GM23338 (cell line): ENCODE measurements around the gene LINGO4. TPM values are rescaled to one million over a fixed set of nuclear protein-coding genes. Genes with fewer than 3 reads are reported as not detected.
A peak's percentile ranks its signal among the peaks of the same experiment; 100 is the strongest.

ENCODE experiments used
- ATAC-seq: fragments of 200-7000 bp; cut with Tn5 transposase; 3 replicates; pipeline ENCODE4 v1.9.1; 2020
- DNase-seq: peaks from one replicate; pipeline ENCODE4 v3.0.0-alpha.2; 2015; ENCODE audit warnings: low spot score
- H2AFZ ChIP-seq: fragments of 200-600 bp; sonication (generic); 2 replicates; pipeline ENCODE4 v1.8.0; 2016; ENCODE audit warnings: antibody characterized with exemption, mild to moderate bottlenecking, moderate library complexity
- H3F3A ChIP-seq: fragments of 200-600 bp; sonication (generic); replicated peaks from 2 replicates; pipeline ENCODE4 v1.8.0; 2017; ENCODE audit warnings: antibody characterized with exemption, mixed run types, low read depth
- H3K27ac ChIP-seq: fragments of 200-600 bp; sonication (generic); 2 replicates; pipeline ENCODE4 v1.6.1; 2016; ENCODE audit warnings: low read depth
- H3K27me3 ChIP-seq: fragments of 200-600 bp; sonication (generic); 2 replicates; pipeline ENCODE4 v1.8.0; 2016; ENCODE audit warnings: mild to moderate bottlenecking, mixed run types, moderate library complexity; ENCODE audit not compliant: insufficient read depth
- H3K36me3 ChIP-seq: fragments of 200-600 bp; sonication (generic); 2 replicates; pipeline ENCODE4 v1.8.0; 2016; ENCODE audit warnings: mild to moderate bottlenecking; ENCODE audit not compliant: insufficient read depth
- H3K4me1 ChIP-seq: fragments of 200-600 bp; sonication (generic); 2 replicates; pipeline ENCODE4 v1.8.0; 2016; ENCODE audit warnings: mild to moderate bottlenecking, moderate library complexity; ENCODE audit not compliant: insufficient read depth
- H3K4me2 ChIP-seq: fragments of 200-600 bp; sonication (generic); 2 replicates; pipeline ENCODE4 v1.7.1; 2017; ENCODE audit warnings: mixed run types
- H3K4me3 ChIP-seq: fragments of 200-600 bp; sonication (generic); 2 replicates; pipeline ENCODE4 v1.6.1; 2016; ENCODE audit warnings: mixed run types
- H3K79me2 ChIP-seq: fragments of 200-600 bp; sonication (generic); replicated peaks from 2 replicates; pipeline ENCODE4 v1.8.0; 2017; ENCODE audit warnings: mild to moderate bottlenecking; ENCODE audit not compliant: insufficient read depth
- H3K9me2 ChIP-seq: fragments of 200-600 bp; sonication (generic); 2 replicates; pipeline ENCODE4 v1.8.0; 2017; ENCODE audit not compliant: insufficient read depth
- H4K20me1 ChIP-seq: fragments of 200-600 bp; sonication (generic); replicated peaks from 2 replicates; pipeline ENCODE4 v1.8.0; 2017; ENCODE audit warnings: mild to moderate bottlenecking; ENCODE audit not compliant: insufficient read depth
- H3K27ac Mint-ChIP-seq: 2 replicates; pipeline ENCODE4 v1.8.0; 2020; ENCODE audit warnings: inconsistent platforms, mild to moderate bottlenecking, moderate library complexity, mixed read lengths
- H3K27me3 Mint-ChIP-seq: 3 replicates; pipeline ENCODE4 v1.8.0; 2022; ENCODE audit warnings: low read depth, mild to moderate bottlenecking, moderate library complexity, mixed read lengths, inconsistent platforms; ENCODE audit not compliant: insufficient read depth, poor library complexity
- H3K36me3 Mint-ChIP-seq: 3 replicates; pipeline ENCODE4 v1.8.0; 2021; ENCODE audit warnings: low read depth, mild to moderate bottlenecking, inconsistent platforms, moderate library complexity, mixed read lengths
- H3K4me1 Mint-ChIP-seq: 3 replicates; pipeline ENCODE4 v1.8.0; 2020; ENCODE audit warnings: mild to moderate bottlenecking, inconsistent platforms, mixed read lengths
- H3K4me3 Mint-ChIP-seq: 3 replicates; pipeline ENCODE4 v1.8.0; 2021; ENCODE audit warnings: moderate library complexity, mild to moderate bottlenecking, inconsistent platforms, mixed read lengths
- H3K9me3 Mint-ChIP-seq: 3 replicates; pipeline ENCODE4 v1.8.0; 2020; ENCODE audit warnings: moderate library complexity, mild to moderate bottlenecking, inconsistent platforms, mixed read lengths
- CREB1 ChIP-seq: fragments of 250-450 bp; sonication (Bioruptor Pico); IDR thresholded peaks from 2 replicates; pipeline ENCODE4 v1.5.0; 2020; ENCODE audit warnings: low read depth, mild to moderate bottlenecking, moderate library complexity
- EZH2 ChIP-seq: fragments of 200-600 bp; sonication (generic); IDR thresholded peaks from one replicate; pipeline ENCODE4 v1.8.0; 2017; ENCODE audit warnings: antibody characterized with exemption, mild to moderate bottlenecking, low read depth; ENCODE audit not compliant: unreplicated experiment
- EZH2phosphoT487 ChIP-seq: fragments of 200-600 bp; sonication (generic); IDR thresholded peaks from one replicate; pipeline ENCODE4 v1.8.1; 2018; ENCODE audit warnings: antibody characterized with exemption; ENCODE audit not compliant: unreplicated experiment
- JUNB ChIP-seq: IDR thresholded peaks from one replicate; pipeline ENCODE4 v1.6.1; 2016; ENCODE audit warnings: antibody characterized with exemption; ENCODE audit not compliant: unreplicated experiment
- NANOG ChIP-seq: IDR thresholded peaks from 2 replicates; pipeline ENCODE4 v1.6.1; 2016; ENCODE audit warnings: antibody characterized with exemption, borderline replicate concordance
- POLR2AphosphoS5 ChIP-seq: IDR thresholded peaks from 2 replicates; pipeline ENCODE4 v1.6.1; 2016; ENCODE audit warnings: antibody characterized with exemption, low read depth
- STAT1 ChIP-seq: IDR thresholded peaks from one replicate; pipeline ENCODE4 v1.6.1; 2016; ENCODE audit warnings: antibody characterized with exemption; ENCODE audit not compliant: unreplicated experiment
- ZNF114 ChIP-seq: fragments of 250-450 bp; sonication (Bioruptor Pico); IDR thresholded peaks from 2 replicates; pipeline ENCODE4 v1.5.0; 2020; ENCODE audit warnings: mild to moderate bottlenecking, moderate library complexity
- ZNF331 ChIP-seq: fragments of 250-450 bp; sonication (Bioruptor Pico); IDR thresholded peaks from 2 replicates; pipeline ENCODE4 v1.5.0; 2020; ENCODE audit warnings: low read depth, mild to moderate bottlenecking, moderate library complexity
- polyA plus RNA-seq: library from polyadenylated mRNA; unstranded; fragments of >200 nt; fragmentation: Nextera tagmentation; extraction: Ambion mirVana; gene quantifications from 2 replicates; pipeline ENCODE4 v1.2.1, GENCODE V29; 2016
- total RNA-seq: library from RNA; depleted of rRNA; stranded (reverse); fragments of >200 nt; shearing (Covaris generic); gene quantifications from 2 replicates; pipeline ENCODE4 v1.2.3, GENCODE V29; 2014
- TF ChIP-seq, protein P1 (sequence below): fragments of 250-450 bp; sonication (Bioruptor Pico); IDR thresholded peaks from 2 replicates; pipeline ENCODE4 v1.5.0; 2020; ENCODE audit warnings: mild to moderate bottlenecking, moderate library complexity
- TF ChIP-seq, protein P2 (sequence below), 2 experiments: fragments of 200-600 bp in 1 of 2; sonication (generic) in 1 of 2; conservative IDR thresholded peaks; 2 replicates each; pipeline versions ENCODE4 v1.5.1 to v1.6.1; 2016 to 2017; ENCODE audit warnings: antibody characterized with exemption in 2 of 2, low read depth in 2 of 2, mild to moderate bottlenecking in 2 of 2, moderate library complexity in 1 of 2
- TF ChIP-seq, protein P3 (sequence below): IDR thresholded peaks from one replicate; pipeline ENCODE4 v1.6.1; 2018; ENCODE audit warnings: antibody characterized with exemption; ENCODE audit not compliant: unreplicated experiment
- TF ChIP-seq, protein P4 (sequence below): IDR thresholded peaks from 2 replicates; pipeline ENCODE4 v1.6.1; 2016; ENCODE audit warnings: antibody characterized with exemption

LINGO4 gene
- total and polyA plus RNA-seq, 2 experiments from 2014 or later = not detected

DNA sequence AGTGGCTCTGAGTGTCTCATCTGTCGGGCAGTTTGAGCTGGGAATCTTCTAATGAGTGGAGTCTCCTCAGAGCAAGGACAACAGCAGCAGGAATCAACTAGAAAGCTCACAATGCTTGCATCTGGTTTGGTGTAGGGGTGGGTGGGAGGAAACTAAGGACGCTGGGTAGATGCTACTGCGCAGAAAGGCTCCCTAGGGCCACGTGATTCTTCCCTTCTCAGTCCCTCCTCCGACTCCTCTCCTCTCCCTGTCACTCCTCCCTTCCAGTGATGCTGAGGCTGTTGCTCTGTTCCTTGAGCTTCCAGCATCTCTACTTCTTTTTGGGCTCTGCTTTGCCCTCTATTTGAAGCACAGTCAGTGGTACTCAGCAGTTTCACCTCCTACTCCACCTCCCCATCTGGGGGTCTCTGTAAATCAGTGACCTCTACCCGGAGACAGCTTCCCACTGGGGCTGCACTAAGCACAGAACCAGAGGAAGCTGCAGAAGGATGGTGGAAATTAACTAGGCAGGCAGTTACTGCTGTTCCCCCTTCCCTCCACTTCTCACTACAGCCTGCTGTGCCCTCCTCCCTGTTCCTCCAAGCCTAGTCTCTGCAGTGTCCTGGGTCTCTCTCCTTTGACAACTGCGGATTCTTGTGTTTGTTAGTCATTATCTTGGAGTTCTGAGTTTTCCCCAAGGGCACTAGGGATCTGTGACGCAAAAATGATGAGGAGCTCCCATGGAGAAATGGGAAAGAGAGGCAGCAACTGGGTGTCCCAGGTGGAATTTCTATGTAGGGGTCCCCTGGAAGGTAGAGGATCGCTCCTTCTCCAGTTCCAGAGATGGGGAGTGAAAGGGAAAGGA is 5.8 kb downstream of the LINGO4 start:
- no peak overlapping the region for H2AFZ ChIP-seq
- no peaks in the 10 kb centered on the region for H3K9me2 ChIP-seq
- H3K36me3 Mint-ChIP-seq = no peaks in the 10 kb centered on the region
- peak; percentile 34 for DNase-seq
- no peaks in the 10 kb centered on the region for H3K36me3 ChIP-seq
- H4K20me1 ChIP-seq = 0 out of 2 replicates have a peak, but pooled peaks cover 2% of the 10 kb centered on the region
- no peaks in the 10 kb centered on the region for H3K79me2 ChIP-seq
- no peaks in the 10 kb centered on the region for H3K9me3 Mint-ChIP-seq
- no peak overlapping the region for H3K4me2 ChIP-seq
- no peak overlapping the region for H3K4me3 ChIP-seq
- H3K4me3 Mint-ChIP-seq = no peak overlapping the region; the same call in 2 of the 3 replicates
- H3K4me1 ChIP-seq = 0 out of 2 replicates have a peak, but pooled peaks cover 3% of the 10 kb centered on the region
- no peak overlapping the region for H3K27ac Mint-ChIP-seq
- peak; percentile 84 for ATAC-seq
- H3F3A ChIP-seq = no peaks in the 10 kb centered on the region
- H3K27me3 Mint-ChIP-seq = no peaks in the 10 kb centered on the region
- no peaks in the 10 kb centered on the region for H3K27me3 ChIP-seq
- H3K4me1 Mint-ChIP-seq = peaks cover 14% of the 10 kb centered on the region
- TF ChIP-seq JUNB (no peak), EZH2 (no peak), POLR2AphosphoS5 (no peak), ZNF114 (CRISPR knock-in tag) (no peak), EZH2phosphoT487 (no peak), STAT1 (no peak), CREB1 (CRISPR knock-in tag) (no peak), ZNF331 (CRISPR knock-in tag) (no peak), NANOG (no peak)
- TF ChIP-seq, protein P1, sequence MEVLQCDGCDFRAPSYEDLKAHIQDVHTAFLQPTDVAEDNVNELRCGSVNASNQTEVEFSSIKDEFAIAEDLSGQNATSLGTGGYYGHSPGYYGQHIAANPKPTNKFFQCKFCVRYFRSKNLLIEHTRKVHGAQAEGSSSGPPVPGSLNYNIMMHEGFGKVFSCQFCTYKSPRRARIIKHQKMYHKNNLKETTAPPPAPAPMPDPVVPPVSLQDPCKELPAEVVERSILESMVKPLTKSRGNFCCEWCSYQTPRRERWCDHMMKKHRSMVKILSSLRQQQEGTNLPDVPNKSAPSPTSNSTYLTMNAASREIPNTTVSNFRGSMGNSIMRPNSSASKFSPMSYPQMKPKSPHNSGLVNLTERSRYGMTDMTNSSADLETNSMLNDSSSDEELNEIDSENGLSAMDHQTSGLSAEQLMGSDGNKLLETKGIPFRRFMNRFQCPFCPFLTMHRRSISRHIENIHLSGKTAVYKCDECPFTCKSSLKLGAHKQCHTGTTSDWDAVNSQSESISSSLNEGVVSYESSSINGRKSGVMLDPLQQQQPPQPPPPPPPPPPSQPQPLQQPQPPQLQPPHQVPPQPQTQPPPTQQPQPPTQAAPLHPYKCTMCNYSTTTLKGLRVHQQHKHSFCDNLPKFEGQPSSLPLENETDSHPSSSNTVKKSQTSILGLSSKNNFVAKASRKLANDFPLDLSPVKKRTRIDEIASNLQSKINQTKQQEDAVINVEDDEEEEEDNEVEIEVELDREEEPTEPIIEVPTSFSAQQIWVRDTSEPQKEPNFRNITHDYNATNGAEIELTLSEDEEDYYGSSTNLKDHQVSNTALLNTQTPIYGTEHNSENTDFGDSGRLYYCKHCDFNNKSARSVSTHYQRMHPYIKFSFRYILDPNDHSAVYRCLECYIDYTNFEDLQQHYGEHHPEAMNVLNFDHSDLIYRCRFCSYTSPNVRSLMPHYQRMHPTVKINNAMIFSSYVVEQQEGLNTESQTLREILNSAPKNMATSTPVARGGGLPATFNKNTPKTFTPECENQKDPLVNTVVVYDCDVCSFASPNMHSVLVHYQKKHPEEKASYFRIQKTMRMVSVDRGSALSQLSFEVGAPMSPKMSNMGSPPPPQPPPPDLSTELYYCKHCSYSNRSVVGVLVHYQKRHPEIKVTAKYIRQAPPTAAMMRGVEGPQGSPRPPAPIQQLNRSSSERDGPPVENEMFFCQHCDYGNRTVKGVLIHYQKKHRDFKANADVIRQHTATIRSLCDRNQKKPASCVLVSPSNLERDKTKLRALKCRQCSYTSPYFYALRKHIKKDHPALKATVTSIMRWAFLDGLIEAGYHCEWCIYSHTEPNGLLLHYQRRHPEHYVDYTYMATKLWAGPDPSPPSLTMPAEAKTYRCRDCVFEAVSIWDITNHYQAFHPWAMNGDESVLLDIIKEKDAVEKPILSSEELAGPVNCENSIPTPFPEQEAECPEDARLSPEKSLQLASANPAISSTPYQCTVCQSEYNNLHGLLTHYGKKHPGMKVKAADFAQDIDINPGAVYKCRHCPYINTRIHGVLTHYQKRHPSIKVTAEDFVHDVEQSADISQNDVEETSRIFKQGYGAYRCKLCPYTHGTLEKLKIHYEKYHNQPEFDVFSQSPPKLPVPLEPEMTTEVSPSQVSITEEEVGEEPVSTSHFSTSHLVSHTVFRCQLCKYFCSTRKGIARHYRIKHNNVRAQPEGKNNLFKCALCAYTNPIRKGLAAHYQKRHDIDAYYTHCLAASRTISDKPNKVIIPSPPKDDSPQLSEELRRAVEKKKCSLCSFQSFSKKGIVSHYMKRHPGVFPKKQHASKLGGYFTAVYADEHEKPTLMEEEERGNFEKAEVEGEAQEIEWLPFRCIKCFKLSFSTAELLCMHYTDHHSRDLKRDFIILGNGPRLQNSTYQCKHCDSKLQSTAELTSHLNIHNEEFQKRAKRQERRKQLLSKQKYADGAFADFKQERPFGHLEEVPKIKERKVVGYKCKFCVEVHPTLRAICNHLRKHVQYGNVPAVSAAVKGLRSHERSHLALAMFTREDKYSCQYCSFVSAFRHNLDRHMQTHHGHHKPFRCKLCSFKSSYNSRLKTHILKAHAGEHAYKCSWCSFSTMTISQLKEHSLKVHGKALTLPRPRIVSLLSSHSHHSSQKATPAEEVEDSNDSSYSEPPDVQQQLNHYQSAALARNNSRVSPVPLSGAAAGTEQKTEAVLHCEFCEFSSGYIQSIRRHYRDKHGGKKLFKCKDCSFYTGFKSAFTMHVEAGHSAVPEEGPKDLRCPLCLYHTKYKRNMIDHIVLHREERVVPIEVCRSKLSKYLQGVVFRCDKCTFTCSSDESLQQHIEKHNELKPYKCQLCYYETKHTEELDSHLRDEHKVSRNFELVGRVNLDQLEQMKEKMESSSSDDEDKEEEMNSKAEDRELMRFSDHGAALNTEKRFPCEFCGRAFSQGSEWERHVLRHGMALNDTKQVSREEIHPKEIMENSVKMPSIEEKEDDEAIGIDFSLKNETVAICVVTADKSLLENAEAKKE = no peak
- TF ChIP-seq, protein P2, sequence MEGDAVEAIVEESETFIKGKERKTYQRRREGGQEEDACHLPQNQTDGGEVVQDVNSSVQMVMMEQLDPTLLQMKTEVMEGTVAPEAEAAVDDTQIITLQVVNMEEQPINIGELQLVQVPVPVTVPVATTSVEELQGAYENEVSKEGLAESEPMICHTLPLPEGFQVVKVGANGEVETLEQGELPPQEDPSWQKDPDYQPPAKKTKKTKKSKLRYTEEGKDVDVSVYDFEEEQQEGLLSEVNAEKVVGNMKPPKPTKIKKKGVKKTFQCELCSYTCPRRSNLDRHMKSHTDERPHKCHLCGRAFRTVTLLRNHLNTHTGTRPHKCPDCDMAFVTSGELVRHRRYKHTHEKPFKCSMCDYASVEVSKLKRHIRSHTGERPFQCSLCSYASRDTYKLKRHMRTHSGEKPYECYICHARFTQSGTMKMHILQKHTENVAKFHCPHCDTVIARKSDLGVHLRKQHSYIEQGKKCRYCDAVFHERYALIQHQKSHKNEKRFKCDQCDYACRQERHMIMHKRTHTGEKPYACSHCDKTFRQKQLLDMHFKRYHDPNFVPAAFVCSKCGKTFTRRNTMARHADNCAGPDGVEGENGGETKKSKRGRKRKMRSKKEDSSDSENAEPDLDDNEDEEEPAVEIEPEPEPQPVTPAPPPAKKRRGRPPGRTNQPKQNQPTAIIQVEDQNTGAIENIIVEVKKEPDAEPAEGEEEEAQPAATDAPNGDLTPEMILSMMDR (conservative IDR thresholded peaks at IDR 0.05; ENCODE audit: low read depth in 2 of 2) = no peak
- TF ChIP-seq, protein P3, sequence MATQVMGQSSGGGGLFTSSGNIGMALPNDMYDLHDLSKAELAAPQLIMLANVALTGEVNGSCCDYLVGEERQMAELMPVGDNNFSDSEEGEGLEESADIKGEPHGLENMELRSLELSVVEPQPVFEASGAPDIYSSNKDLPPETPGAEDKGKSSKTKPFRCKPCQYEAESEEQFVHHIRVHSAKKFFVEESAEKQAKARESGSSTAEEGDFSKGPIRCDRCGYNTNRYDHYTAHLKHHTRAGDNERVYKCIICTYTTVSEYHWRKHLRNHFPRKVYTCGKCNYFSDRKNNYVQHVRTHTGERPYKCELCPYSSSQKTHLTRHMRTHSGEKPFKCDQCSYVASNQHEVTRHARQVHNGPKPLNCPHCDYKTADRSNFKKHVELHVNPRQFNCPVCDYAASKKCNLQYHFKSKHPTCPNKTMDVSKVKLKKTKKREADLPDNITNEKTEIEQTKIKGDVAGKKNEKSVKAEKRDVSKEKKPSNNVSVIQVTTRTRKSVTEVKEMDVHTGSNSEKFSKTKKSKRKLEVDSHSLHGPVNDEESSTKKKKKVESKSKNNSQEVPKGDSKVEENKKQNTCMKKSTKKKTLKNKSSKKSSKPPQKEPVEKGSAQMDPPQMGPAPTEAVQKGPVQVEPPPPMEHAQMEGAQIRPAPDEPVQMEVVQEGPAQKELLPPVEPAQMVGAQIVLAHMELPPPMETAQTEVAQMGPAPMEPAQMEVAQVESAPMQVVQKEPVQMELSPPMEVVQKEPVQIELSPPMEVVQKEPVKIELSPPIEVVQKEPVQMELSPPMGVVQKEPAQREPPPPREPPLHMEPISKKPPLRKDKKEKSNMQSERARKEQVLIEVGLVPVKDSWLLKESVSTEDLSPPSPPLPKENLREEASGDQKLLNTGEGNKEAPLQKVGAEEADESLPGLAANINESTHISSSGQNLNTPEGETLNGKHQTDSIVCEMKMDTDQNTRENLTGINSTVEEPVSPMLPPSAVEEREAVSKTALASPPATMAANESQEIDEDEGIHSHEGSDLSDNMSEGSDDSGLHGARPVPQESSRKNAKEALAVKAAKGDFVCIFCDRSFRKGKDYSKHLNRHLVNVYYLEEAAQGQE = no peak
- TF ChIP-seq, protein P4, sequence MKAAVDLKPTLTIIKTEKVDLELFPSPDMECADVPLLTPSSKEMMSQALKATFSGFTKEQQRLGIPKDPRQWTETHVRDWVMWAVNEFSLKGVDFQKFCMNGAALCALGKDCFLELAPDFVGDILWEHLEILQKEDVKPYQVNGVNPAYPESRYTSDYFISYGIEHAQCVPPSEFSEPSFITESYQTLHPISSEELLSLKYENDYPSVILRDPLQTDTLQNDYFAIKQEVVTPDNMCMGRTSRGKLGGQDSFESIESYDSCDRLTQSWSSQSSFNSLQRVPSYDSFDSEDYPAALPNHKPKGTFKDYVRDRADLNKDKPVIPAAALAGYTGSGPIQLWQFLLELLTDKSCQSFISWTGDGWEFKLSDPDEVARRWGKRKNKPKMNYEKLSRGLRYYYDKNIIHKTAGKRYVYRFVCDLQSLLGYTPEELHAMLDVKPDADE = no peak
- H3K27ac ChIP-seq = no peak overlapping the region
